HepG2 (cell line): ENCODE results near the gene IRF3. TPM values are rescaled to one million over a fixed set of nuclear protein-coding genes. Genes with fewer than 3 reads are reported as not detected.

ENCODE experiments used
- ADNP ChIP-seq: sonication (generic); formaldehyde crosslinking; IDR thresholded peaks from 2 replicates; pipeline ENCODE4 v1.4.0; 2020; ENCODE audit warnings: missing genetic modification reagents
- ATF3 ChIP-seq: sonication (generic); formaldehyde crosslinking; IDR thresholded peaks from 2 replicates; pipeline ENCODE4 v1.4.0; 2020; ENCODE audit warnings: missing genetic modification reagents
- DR1 ChIP-seq: sonication (generic); formaldehyde crosslinking; IDR thresholded peaks from 2 replicates; pipeline ENCODE4 v1.8.0; 2021; ENCODE audit warnings: mild to moderate bottlenecking, missing genetic modification reagents, inconsistent platforms
- HDAC1 ChIP-seq: sonication (generic); formaldehyde crosslinking; IDR thresholded peaks from 2 replicates; pipeline ENCODE4 v1.5.1; 2020; ENCODE audit warnings: mild to moderate bottlenecking, missing genetic modification reagents
- KLF6 ChIP-seq: IDR thresholded peaks from 2 replicates; pipeline ENCODE4 v1.8.0; 2016; ENCODE audit warnings: missing biosample characterization, missing genetic modification reagents
- NBN ChIP-seq: fragments of 450-650 bp; conservative IDR thresholded peaks from 2 replicates; pipeline ENCODE4 v1.6.1; 2017
- RCOR2 ChIP-seq: IDR thresholded peaks from 2 replicates; pipeline ENCODE4 v1.6.1; 2016; ENCODE audit warnings: missing biosample characterization, missing genetic modification reagents
- SALL1 ChIP-seq: sonication (generic); formaldehyde crosslinking; IDR thresholded peaks from 2 replicates; pipeline ENCODE4 v1.8.0; 2022; ENCODE audit warnings: mild to moderate bottlenecking, missing genetic modification reagents
- U2AF2 ChIP-seq: fragments of 200-400 bp; formaldehyde crosslinking; IDR thresholded peaks from 2 replicates; pipeline ENCODE4 v1.6.1; 2017; ENCODE audit warnings: low read depth, mild to moderate bottlenecking, low read length
- ZBTB49 ChIP-seq: sonication (generic); formaldehyde crosslinking; IDR thresholded peaks from 2 replicates; pipeline ENCODE4 v1.4.0; 2020; ENCODE audit warnings: missing genetic modification reagents, borderline replicate concordance
- ZNF224 ChIP-seq: sonication (generic); formaldehyde crosslinking; IDR thresholded peaks from 2 replicates; pipeline ENCODE4 v1.5.0; 2020; ENCODE audit warnings: mild to moderate bottlenecking, missing genetic modification reagents
- ZNF431 ChIP-seq: sonication (generic); formaldehyde crosslinking; IDR thresholded peaks from 2 replicates; pipeline ENCODE4 v1.9.0; 2022; ENCODE audit warnings: missing genetic modification reagents, low read depth, mild to moderate bottlenecking, borderline replicate concordance
- ZNF598 ChIP-seq: sonication (generic); formaldehyde crosslinking; IDR thresholded peaks from 2 replicates; pipeline ENCODE4 v1.5.1; 2020; ENCODE audit warnings: mild to moderate bottlenecking, missing genetic modification reagents, borderline replicate concordance
- ZNF619 ChIP-seq: sonication (generic); formaldehyde crosslinking; IDR thresholded peaks from 2 replicates; pipeline ENCODE4 v1.4.0; 2020; ENCODE audit warnings: mild to moderate bottlenecking, missing genetic modification reagents
- ZNF775 ChIP-seq: sonication (generic); formaldehyde crosslinking; IDR thresholded peaks from 2 replicates; pipeline ENCODE4 v1.4.0; 2020; ENCODE audit warnings: missing genetic modification reagents, mild to moderate bottlenecking, moderate library complexity, borderline replicate concordance
- polyA plus RNA-seq, 8 experiments: library from polyadenylated mRNA; depleted of rRNA in 3 of 8; stranded (reverse) in 7 of 8; unstranded in 1 of 8; fragments of >200 nt; fragmentation: Illumina TruSeq in 4 of 8; extraction: Trizol in 4 of 8; gene quantifications; 2 replicates each; pipeline versions ENCODE4 v1.2.1 to v1.2.3, GENCODE V29; 2011 to 2016; ENCODE audit warnings: low read depth in 4 of 8, missing spikeins in 1 of 8, mixed read lengths in 1 of 8; ENCODE audit not compliant: insufficient read depth in 1 of 8
- total RNA-seq, 5 experiments: library from RNA; depleted of rRNA; stranded (reverse); fragments of >200 nt; fragmentation: Illumina TruSeq; extraction: Trizol; gene quantifications; 2 replicates each; pipeline ENCODE4 v1.2.3, GENCODE V29; 2016; ENCODE audit warnings: low read depth in 1 of 5
- TF ChIP-seq, protein P1 (sequence below): IDR thresholded peaks from 2 replicates; pipeline ENCODE4 v1.6.1; 2016
- TF ChIP-seq, protein P2 (sequence below), 2 experiments: sonication (generic) in 1 of 2; formaldehyde crosslinking in 1 of 2; IDR thresholded peaks; 2 replicates each; pipeline versions ENCODE4 v1.4.0 to v1.6.1; 2016 to 2020; ENCODE audit warnings: borderline replicate concordance in 1 of 2, low read depth in 1 of 2, mild to moderate bottlenecking in 1 of 2, missing genetic modification reagents in 1 of 2
- TF ChIP-seq, protein P3 (sequence below): sonication (generic); formaldehyde crosslinking; IDR thresholded peaks from 2 replicates; pipeline ENCODE4 v1.4.0; 2020; ENCODE audit warnings: missing genetic modification reagents

The IRF3 gene
- total and polyA plus RNA-seq, 2 of the 13 experiments (the other 11 are each of a cell fraction or from before 2014, with no cell fraction given) = 61.9 to 65.5 TPM

DNA sequence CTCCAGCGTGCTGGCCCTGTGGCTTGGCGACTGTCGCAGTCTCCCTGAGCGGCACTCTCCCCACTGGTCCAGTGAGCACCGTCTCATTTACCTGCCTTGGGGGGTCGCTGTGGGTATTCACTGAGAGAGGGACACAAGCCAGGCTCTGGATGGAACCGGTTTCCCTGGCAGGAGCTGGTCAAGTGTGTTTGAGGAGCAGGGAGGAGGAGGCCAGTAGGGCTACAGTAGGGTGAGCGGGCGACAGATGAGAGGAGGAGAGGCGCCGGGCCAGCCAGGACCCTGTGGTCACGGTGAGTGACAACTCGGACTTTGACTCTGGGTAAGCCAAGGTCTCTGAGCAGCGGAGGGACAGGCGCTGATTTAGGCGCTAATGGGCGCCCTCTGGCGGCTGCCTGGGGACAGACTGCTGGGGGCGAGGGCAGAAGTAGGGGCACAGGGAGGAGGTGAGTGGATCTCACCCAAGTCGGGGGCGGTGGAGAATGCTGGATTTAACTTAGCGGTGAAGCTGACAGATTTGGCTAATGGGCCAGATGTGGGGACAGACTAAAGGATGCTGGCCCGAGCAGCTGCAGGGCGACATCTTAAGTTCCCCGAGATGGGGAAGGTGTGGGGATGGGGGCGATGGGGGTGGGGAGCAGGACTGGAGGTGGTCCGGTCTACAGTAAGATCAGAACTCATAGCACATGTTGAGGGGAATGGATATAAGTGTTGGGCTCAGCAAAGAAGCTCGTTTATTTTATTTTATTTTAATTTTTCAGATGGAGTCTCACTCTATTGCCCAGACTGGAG is 6.7 kb upstream of the IRF3 start (continued):
- TF ChIP-seq, protein P1, sequence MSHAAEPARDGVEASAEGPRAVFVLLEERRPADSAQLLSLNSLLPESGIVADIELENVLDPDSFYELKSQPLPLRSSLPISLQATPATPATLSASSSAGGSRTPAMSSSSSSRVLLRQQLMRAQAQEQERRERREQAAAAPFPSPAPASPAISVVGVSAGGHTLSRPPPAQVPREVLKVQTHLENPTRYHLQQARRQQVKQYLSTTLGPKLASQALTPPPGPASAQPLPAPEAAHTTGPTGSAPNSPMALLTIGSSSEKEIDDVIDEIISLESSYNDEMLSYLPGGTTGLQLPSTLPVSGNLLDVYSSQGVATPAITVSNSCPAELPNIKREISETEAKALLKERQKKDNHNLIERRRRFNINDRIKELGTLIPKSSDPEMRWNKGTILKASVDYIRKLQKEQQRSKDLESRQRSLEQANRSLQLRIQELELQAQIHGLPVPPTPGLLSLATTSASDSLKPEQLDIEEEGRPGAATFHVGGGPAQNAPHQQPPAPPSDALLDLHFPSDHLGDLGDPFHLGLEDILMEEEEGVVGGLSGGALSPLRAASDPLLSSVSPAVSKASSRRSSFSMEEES (CRISPR knock-in tag) = 0 out of 2 replicates have a peak, but pooled peaks have one; percentile 34
- TF ChIP-seq ZNF431 (no peak), ZNF598 (peak; percentile 81; the same call in 1 of the 2 replicates), ZBTB49 (no peak), KLF6 (CRISPR knock-in tag) (0 out of 2 replicates have a peak, but pooled peaks have one; percentile 38), ZNF619 (no peak), U2AF2 (no peak), RCOR2 (CRISPR knock-in tag) (no peak), ADNP (no peak), DR1 (CRISPR knock-in tag) (peak; percentile 54; the same call in 1 of the 2 replicates), NBN (no peak), HDAC1 (peak; percentile 65), ZNF224 (CRISPR knock-in tag) (no peak), ZNF775 (no peak), ATF3 (CRISPR knock-in tag) (no peak; the same call in 1 of the 2 replicates), SALL1 (CRISPR knock-in tag) (peak; percentile 79)
- TF ChIP-seq, protein P2, sequence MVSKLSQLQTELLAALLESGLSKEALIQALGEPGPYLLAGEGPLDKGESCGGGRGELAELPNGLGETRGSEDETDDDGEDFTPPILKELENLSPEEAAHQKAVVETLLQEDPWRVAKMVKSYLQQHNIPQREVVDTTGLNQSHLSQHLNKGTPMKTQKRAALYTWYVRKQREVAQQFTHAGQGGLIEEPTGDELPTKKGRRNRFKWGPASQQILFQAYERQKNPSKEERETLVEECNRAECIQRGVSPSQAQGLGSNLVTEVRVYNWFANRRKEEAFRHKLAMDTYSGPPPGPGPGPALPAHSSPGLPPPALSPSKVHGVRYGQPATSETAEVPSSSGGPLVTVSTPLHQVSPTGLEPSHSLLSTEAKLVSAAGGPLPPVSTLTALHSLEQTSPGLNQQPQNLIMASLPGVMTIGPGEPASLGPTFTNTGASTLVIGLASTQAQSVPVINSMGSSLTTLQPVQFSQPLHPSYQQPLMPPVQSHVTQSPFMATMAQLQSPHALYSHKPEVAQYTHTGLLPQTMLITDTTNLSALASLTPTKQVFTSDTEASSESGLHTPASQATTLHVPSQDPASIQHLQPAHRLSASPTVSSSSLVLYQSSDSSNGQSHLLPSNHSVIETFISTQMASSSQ (IDR thresholded peaks at IDR 0.05; ENCODE audit: low read depth) = no peak
- TF ChIP-seq, protein P2 (CRISPR knock-in tag; IDR thresholded peaks at IDR 0.05; ENCODE audit: borderline replicate concordance) = no peak; the same call in 1 of the 2 replicates
- TF ChIP-seq, protein P3, sequence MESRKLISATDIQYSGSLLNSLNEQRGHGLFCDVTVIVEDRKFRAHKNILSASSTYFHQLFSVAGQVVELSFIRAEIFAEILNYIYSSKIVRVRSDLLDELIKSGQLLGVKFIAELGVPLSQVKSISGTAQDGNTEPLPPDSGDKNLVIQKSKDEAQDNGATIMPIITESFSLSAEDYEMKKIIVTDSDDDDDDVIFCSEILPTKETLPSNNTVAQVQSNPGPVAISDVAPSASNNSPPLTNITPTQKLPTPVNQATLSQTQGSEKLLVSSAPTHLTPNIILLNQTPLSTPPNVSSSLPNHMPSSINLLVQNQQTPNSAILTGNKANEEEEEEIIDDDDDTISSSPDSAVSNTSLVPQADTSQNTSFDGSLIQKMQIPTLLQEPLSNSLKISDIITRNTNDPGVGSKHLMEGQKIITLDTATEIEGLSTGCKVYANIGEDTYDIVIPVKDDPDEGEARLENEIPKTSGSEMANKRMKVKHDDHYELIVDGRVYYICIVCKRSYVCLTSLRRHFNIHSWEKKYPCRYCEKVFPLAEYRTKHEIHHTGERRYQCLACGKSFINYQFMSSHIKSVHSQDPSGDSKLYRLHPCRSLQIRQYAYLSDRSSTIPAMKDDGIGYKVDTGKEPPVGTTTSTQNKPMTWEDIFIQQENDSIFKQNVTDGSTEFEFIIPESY (CRISPR knock-in tag) = peak; percentile 45; the same call in 1 of the 2 replicates
